Lower lobe of right lung (tissue), 2 donors: Measurements from ENCODE around the gene REL. TPM values are rescaled to one million over a fixed set of nuclear protein-coding genes. Genes with fewer than 3 reads are reported as not detected.

Experiments used
- ATAC-seq, 2 donors: fragments of 200-7000 bp; cut with Tn5 transposase; one replicate each; pipeline ENCODE4 v1.9.1; 2020 to 2022; ENCODE audit warnings: mild to moderate bottlenecking in 2 of 2, moderate library complexity in 2 of 2
- DNase-seq: peaks from one replicate; pipeline ENCODE4 v3.0.0-alpha.2; 2020
- H3K27ac ChIP-seq: fragments of 200-600 bp; one replicate; pipeline ENCODE4 v1.8.0; 2022
- H3K27me3 ChIP-seq: fragments of 200-600 bp; one replicate; pipeline ENCODE4 v1.8.0; 2022; ENCODE audit warnings: low read depth
- H3K36me3 ChIP-seq: fragments of 200-600 bp; one replicate; pipeline ENCODE4 v1.8.0; 2022; ENCODE audit warnings: mild to moderate bottlenecking
- H3K4me1 ChIP-seq: fragments of 200-600 bp; one replicate; pipeline ENCODE4 v1.8.0; 2022
- H3K4me3 ChIP-seq: fragments of 200-600 bp; one replicate; pipeline ENCODE4 v1.8.0; 2022; ENCODE audit warnings: mild to moderate bottlenecking
- H3K9me3 ChIP-seq: fragments of 200-600 bp; one replicate; pipeline ENCODE4 v1.8.0; 2022
- CTCF ChIP-seq: fragments of 200-600 bp; IDR thresholded peaks from one replicate; pipeline ENCODE4 v1.8.0; 2022; ENCODE audit warnings: antibody characterized with exemption, mild to moderate bottlenecking
- intact Hi-C: fragments of 100-400 bp; cut with DNase I; formaldehyde crosslinking; loops from one replicate; pipeline ENCODE4 v1.11.0; 2022
- total RNA-seq: library from RNA; stranded (reverse); fragmentation: NEBNext Ultra II Directional; extraction: Animal tissue kit (Norgen Biotek cat#: 25700); gene quantifications from one replicate; pipeline ENCODE4 v1.2.1, GENCODE V29; 2021
- donor health status: DM: no; HTN: yes; CAD: no; lungs with severe emphysema.

The REL gene
- total RNA-seq, 1 donor from 2014 or later, result 33.6 TPM

- intact Hi-C loops, result no loop called here
- no peaks in the 10 kb centered on the region for H3K9me3 ChIP-seq
These were observed 37.3 kb upstream of the REL start for GRCh38 chr2:60844105-60844504.

DNA sequence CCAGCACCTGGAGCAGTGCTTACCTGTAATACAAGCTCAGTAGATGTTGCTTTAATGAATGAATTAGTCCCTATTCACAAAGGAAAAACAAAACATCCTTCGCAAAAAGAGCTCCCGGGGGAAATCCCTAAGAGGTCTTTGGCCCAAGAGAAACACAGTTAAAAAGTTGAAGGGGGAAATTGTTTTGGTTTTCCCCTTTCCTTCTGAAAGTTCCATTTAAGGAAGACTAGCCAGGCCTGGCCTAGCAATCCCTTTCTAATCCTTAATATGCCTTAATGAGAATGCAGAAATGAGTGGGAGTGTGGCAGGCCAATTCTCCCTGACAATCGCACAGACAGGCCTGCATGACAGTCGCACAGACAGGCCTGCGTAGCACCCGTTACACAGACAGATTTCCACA lies 33.5 kb upstream of the REL start:
- no peak overlapping the region for H3K27ac ChIP-seq
- DNase-seq, result no peak
- intact Hi-C loops, result no loop called here
- no peaks in the 10 kb centered on the region for H3K9me3 ChIP-seq
- peaks cover 5% of the 10 kb centered on the region for H3K4me1 ChIP-seq
- H3K27me3 ChIP-seq, result no peaks in the 10 kb centered on the region
- H3K4me3 ChIP-seq, result no peak overlapping the region
- no peaks in the 10 kb centered on the region for H3K36me3 ChIP-seq
- TF ChIP-seq CTCF, result no peak
- ATAC-seq, result no peak

More at GRCh38 chr2:60844105-60844504, 37.3 kb upstream of the REL start:
- TF ChIP-seq CTCF, result no peak
- no peak overlapping the region for H3K4me3 ChIP-seq
- ATAC-seq (no peak), DNase-seq (no peak)
- no peaks in the 10 kb centered on the region for H3K4me1 ChIP-seq
- no peak overlapping the region for H3K27ac ChIP-seq
- no peaks in the 10 kb centered on the region for H3K36me3 ChIP-seq
- no peaks in the 10 kb centered on the region for H3K27me3 ChIP-seq

GRCh38 chr2:60849187-60849586 lies 32.2 kb upstream of the REL start:
- no peak for ATAC-seq
- H3K27me3 ChIP-seq, result no peaks in the 10 kb centered on the region
- intact Hi-C loops, result no loop called here
- no peaks in the 10 kb centered on the region for H3K36me3 ChIP-seq
- H3K27ac ChIP-seq, result no peak overlapping the region
- H3K9me3 ChIP-seq, result no peaks in the 10 kb centered on the region
- H3K4me1 ChIP-seq, result peaks cover 5% of the 10 kb centered on the region
- DNase-seq, result no peak
- no peak overlapping the region for H3K4me3 ChIP-seq
- no peak for TF ChIP-seq CTCF

- Histone ChIP-seq H3K27ac (no peak overlapping the region), H3K36me3 (no peaks in the 10 kb centered on the region), H3K4me1 (peaks cover 17% of the 10 kb centered on the region), H3K4me3 (no peak overlapping the region), H3K27me3 (no peaks in the 10 kb centered on the region), H3K9me3 (no peaks in the 10 kb centered on the region)
- DNase-seq (peak; percentile 55), ATAC-seq (peak; percentile 63 to 64)
- no peak for TF ChIP-seq CTCF
- intact Hi-C loops, result no loop called here
These were observed 29.0 kb upstream of the REL start for GRCh38 chr2:60852282-60852860.

DNA sequence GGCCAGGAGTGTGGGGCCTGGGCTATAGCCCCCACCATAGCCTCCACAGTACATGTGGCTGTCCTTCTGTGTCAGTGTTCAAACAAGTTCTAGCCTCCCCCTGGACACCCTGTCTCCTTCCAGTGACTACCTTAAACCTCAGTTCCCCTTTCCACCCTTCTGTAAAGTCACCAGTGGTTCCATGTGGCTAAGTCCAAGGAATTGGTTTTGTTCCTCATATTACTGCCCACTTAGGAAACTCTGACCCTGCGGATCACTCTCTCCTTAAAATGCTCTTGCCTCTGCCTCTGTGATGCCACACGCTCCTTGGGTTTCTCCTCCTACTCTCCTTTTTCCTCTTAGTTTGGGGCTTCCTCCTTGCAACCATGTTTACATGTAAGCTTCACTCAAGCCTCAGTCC lies 27.8 kb upstream of the REL start:
- intact Hi-C loops, result no loop called here
- Histone ChIP-seq H3K9me3 (no peaks in the 10 kb centered on the region), H3K4me3 (no peak overlapping the region), H3K27me3 (no peaks in the 10 kb centered on the region), H3K36me3 (no peaks in the 10 kb centered on the region), H3K27ac (no peak overlapping the region), H3K4me1 (peaks cover 18% of the 10 kb centered on the region)
- peak; percentile 30 to 43 for ATAC-seq
- no peak for TF ChIP-seq CTCF
- DNase-seq, result no peak
